NCI-H2227 treated with DMSO at 0.1 percent for 48 hours (cell line): Measurements from ENCODE around the gene KCNJ1.

Experiments
- DNase-seq: peaks from one replicate; lab custom pipeline; 2025; lab: John Stamatoyannopoulos, UW

Gene KCNJ1

GRCh38 chr11:128882451-128882850, 15.4 kb upstream of the KCNJ1 start:
- no peak for DNase-seq

DNA sequence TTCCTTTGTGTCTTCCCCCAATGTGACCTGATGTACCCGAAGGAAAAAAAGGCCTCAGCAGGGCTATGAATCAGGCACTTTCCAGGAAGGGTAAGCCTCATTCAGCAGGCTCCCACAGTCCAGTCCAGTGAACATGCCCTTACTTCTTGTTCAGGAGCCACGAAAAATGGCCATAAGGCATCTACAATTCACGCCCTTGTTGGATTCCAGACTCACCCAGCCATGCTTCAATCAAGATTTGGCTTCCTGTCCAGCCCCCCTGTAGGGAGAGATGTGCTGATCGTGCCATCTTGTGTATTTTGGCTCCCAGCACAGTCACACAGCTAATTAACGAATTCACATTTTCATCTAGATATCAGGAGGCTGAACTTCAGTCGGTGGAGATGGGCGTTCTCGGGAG, 14.1 kb upstream of the KCNJ1 start:
- DNase-seq: no peak

DNA sequence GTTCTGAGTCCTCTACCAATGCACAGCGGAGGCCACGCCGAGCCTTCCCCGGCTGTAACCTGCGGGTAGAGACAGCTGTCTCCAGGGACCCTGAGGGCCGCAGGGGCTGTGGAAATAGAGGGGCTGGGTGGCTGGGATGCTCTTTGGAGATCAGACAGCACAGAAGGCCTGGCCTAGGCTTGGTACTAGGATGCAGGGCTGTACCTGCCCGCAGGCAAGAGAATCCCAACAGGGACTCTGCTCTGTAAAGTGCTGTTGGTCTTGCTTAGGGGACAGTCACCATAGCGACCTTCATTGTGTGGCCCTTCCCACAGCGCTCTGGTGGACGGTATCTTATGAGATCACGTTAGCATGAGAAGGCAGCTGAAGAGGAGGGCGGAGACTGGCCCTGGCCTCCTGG, 12.7 kb upstream of the KCNJ1 start:
- DNase-seq: no peak

DNA sequence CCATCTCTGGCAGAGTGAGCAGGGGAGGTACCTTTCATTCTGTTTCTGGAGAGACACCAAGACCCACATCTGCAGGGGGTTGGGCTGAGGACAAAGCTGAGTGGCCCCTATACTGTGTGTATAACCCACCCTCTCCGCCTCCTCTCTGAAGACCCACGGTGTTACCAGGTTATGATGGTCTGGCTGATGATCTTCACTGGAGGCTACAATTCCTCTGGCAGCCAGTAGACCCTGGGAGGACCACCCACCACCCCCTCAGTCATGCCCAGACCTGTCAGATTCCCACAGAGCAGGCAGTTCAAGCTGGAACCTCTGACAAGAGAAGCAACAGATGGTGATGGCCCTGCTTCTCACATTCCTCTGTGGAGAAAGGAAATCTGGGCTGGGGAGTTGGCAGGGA, 11.4 kb upstream of the KCNJ1 start:
- no peak for DNase-seq

DNA sequence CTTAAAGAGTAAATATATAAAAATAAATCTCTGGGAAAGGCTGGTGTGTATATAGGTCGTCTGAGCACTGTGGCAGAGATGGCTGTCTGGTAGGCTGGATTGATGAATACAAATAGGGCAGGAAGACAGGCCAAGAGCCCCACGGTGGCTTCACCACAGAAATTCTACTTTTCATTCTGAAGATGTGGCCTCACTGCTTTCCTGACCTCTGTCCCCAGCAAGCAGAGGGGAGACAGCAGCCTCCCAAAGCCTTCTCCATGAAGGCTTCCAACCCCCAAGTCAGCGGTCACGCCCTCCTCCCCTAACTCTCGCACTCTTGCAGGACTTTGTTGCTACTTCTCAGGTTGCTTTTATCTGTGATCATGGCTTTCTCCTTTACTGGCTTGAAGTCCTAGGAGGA, 10.6 kb upstream of the KCNJ1 start:
- DNase-seq: no peak

- DNase-seq: no peak
Measured at GRCh38 chr11:128876133-128876650, 9.1 kb upstream of the KCNJ1 start.

DNA sequence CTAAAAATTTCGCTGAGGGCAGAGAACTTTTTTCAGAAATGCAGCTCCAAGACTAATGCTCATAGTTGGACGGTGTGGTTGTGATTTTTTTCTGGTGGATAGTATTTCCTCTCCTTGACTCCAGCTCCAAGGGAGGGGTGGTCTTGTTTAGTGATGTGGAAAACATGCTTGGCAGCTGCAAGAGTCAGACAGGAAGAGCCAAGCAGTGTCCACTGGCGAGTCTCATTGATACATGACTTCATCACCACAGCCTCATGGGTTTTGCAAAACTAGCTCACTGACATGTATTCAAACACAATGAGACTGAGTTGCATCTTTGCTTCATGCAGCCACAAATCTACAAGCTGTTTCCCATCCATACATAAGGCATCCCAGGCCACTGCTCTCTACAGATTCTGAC, 7.3 kb upstream of the KCNJ1 start:
- DNase-seq: no peak

- DNase-seq: no peak
Measured at GRCh38 chr11:128872594-128872993, 5.5 kb upstream of the KCNJ1 start.

- DNase-seq: no peak
Measured at GRCh38 chr11:128872094-128872493, 5.0 kb upstream of the KCNJ1 start.

- no peak for DNase-seq
Measured at GRCh38 chr11:128871168-128871610, 4.1 kb upstream of the KCNJ1 start.

DNA sequence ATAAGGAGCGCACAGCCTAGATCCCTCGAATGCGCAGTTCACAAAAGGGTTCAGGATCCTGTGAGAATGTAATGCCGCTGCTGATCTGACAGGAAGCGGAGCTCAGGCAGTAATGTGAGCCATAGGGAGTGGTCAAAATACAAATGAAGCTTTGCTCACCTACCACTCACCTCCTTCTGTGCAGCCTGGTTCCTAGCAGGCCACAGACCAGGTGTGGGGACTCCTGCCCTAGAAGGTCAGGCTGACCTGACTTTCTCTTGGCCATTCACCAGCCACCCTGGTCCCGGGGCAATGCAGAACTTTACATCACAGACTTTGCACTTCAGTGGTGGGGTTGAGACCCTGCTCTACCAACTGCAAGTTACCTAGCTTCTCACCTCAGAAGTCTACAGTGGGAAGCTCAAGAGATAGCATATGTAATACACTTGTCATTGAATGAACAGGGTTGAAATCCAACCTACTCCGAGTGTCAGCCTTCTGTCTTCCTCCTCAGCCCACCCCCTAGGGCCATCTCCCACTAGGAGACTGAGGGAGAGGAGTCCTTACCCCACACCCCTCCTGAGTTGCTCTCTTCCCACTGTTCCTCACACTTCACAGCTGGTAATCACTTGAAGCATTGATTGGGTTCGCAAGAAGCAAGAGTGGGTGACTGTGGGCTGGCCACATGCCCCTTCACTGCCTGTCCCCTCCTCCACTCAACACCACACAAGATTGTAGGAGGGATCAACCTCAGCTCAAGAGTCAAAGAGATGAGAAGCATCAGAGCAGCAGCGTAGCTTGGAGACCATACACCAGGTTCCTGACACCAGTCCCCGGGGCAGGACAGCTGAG, 2.0 kb upstream of the KCNJ1 start:
- DNase-seq: no peak

GRCh38 chr11:128865490-128865889, 1.6 kb downstream of the KCNJ1 start:
- DNase-seq: no peak

DNA sequence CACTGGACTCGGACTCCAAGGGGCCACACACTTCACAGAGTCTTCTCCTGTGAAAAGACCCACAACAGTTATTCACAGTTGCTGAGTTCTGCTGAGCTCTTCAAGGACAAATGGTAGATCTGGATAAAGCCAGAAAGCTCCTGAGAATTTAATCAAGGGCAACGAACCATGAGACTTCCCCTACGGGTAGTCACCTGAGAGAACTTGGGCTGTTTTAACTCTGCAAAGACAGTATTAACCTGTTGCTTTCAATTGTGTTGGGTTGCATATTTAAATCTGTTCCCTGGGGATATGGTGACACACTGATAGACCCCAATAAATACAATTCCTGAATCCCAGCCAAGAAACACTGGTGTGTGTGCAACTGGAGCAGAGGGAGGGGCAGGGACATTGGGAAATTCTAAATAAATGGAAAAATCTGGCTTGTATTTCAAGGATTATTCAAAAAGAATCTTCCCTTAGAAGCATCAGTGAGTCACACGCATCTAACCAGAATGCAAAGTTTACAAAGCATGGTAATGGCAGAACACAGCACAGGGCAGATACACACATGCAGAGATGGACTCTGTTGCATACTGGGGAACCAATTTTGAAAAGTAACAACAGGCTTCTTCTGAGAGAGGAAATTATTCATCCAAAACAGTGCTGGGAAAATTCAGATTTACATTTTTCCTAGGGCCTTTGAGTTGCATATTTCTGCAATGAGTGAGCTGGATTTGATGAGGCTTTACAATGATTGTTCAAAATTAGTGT, 4.0 kb downstream of the KCNJ1 start:
- no peak for DNase-seq

GRCh38 chr11:128862406-128862805, 4.7 kb downstream of the KCNJ1 start:
- DNase-seq: no peak

DNA sequence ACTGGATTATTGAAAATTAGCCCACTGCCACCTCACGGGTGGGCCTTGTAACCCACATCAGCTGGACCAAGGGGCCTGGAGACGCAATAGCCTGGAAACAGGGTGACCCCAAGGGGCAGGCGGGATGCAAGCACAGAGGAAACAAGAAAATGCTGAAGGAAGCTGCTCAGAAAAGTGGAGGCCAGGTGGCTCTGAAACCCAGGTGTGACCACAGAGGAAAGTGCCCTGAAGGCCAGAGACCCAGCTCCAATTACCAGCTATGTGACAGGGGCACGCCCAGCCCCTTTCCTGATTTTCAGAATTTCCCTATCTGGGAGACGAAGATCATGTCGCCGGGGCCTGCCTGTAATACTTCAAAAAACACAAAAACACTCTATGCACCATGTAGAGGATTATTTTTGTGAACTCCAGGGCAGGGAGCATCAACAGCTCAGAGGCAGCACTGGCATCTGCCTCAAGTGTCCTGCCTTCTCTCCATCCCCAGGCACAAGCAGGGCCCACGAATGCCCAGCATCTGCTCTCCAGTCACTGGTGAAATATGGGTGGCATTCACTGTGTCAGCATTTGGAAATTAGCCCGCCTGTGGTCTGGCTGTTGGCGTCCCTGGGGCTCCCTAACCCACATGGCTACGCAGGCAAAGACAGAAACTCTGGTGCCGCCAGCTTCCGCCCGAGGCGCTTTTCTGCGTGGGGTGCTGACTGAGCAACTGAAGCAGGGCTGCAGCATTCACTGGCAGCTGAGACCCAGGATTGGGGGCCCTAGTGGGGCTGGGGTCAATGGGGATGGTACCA, 6.3 kb downstream of the KCNJ1 start:
- no peak for DNase-seq

DNA sequence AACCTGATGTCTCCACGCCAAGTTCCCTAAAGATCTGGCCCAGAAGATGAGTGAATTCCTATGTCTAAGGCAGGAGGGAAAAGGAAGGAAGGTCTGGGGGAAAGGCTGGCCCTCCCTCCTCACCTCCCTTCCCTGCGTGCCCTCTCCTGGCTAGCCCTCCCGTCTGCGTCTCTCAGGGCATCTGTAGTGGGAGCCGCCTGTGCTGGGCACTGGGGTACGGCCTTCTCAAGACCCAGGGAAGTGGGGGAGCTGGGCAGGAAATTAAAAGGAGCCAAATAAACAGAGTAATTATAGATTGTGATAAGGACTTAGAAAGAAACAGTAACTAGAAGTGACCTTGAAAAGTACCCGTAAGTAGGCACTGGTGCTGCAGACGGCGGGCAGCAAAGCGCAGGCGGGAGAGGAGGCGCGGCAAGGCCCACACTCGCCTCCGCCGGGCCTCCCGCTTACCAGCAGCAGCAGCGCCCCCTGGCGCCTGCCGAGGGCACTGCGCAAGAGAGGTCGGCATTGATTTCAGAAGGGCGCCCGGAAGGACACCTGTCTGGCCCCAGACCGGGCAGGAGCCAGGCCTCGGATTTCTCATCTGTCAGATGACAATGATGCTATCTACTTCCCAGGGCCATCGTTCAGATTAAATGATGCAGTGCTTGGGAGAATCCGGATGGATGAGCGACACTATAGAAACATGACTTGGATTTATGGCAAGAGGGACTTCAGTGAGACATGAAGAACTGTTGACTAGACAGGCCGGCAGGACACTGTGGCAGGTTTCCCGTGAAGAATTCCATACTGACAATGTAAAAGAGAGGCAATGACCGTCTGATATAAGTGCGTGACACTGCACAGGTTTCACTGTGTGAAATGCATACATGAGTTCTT, 7.3 kb downstream of the KCNJ1 start:
- DNase-seq: no peak

GRCh38 chr11:128857341-128857740, 9.8 kb downstream of the KCNJ1 start:
- no peak for DNase-seq

DNA sequence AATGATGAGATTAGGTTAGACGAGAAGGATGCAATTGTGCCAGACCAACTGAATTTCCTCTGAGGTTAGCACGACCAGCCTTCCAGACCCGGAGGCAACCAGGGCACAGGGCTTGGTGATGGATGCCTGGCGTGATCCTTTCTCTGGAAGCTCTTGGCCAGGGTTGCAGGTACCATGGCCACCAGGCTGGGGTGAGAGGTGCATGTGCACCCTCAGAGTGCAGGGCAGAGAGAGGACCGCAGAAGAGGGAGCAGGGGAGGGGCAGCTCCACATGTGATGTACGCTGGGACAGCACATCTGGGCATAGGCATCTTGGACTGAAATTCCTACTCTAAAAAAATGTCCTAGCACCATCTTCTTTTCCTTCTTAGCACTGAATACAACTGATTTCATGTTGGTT, 10.9 kb downstream of the KCNJ1 start:
- DNase-seq: no peak

- DNase-seq: no peak
Measured at GRCh38 chr11:128854841-128855240, 12.3 kb downstream of the KCNJ1 start.

- DNase-seq: no peak
Measured at GRCh38 chr11:128853559-128853958, 13.5 kb downstream of the KCNJ1 start.

GRCh38 chr11:128852327-128853023, 14.6 kb downstream of the KCNJ1 start:
- DNase-seq: no peak
